H9 (cell line): ENCODE data around the gene EHD2. TPM values are rescaled to one million over a fixed set of nuclear protein-coding genes. Genes with fewer than 3 reads are reported as not detected.

Experiments used
- DNase-seq: peaks from one replicate; pipeline ENCODE4 v3.0.0-alpha.2; 2017
- H2AFZ ChIP-seq: one replicate; pipeline ENCODE4 v1.6.1; 2013; ENCODE audit warnings: mild to moderate bottlenecking, low read length, control low read depth, moderate library complexity
- H2AK5ac ChIP-seq: 2 replicates; pipeline ENCODE4 v1.6.1; 2013; ENCODE audit warnings: low read length, control low read depth, mixed read lengths; ENCODE audit not compliant: insufficient read length
- H2BK120ac ChIP-seq: one replicate; pipeline ENCODE4 v1.6.1; 2013; ENCODE audit warnings: low read depth, mild to moderate bottlenecking, low read length, control low read depth, inconsistent platforms; ENCODE audit not compliant: poor library complexity, severe bottlenecking
- H2BK12ac ChIP-seq: 2 replicates; pipeline ENCODE4 v1.6.1; 2013; ENCODE audit warnings: low read length, control low read depth, mixed read lengths, low read depth; ENCODE audit not compliant: insufficient read length
- H2BK15ac ChIP-seq: 2 replicates; pipeline ENCODE4 v1.6.1; 2013; ENCODE audit warnings: low read depth, low read length, control low read depth
- H2BK20ac ChIP-seq: one replicate; pipeline ENCODE4 v1.6.1; 2013; ENCODE audit warnings: low read depth, mild to moderate bottlenecking, low read length, control low read depth, inconsistent platforms; ENCODE audit not compliant: poor library complexity, severe bottlenecking
- H2BK5ac ChIP-seq: 2 replicates; pipeline ENCODE4 v1.6.1; 2013; ENCODE audit warnings: low read length, control low read depth, mixed read lengths; ENCODE audit not compliant: insufficient read length
- H3K14ac ChIP-seq: 2 replicates; pipeline ENCODE4 v1.6.1; 2013; ENCODE audit warnings: low read length, control low read depth; ENCODE audit not compliant: insufficient read depth
- H3K18ac ChIP-seq: 2 replicates; pipeline ENCODE4 v1.6.1; 2013; ENCODE audit warnings: low read depth, mild to moderate bottlenecking, mixed read lengths, low read length, control low read depth; ENCODE audit not compliant: insufficient read length
- H3K23ac ChIP-seq: 2 replicates; pipeline ENCODE4 v1.6.1; 2013; ENCODE audit warnings: low read length, control low read depth, mixed read lengths, low read depth; ENCODE audit not compliant: insufficient read length
- H3K23me2 ChIP-seq: 2 replicates; pipeline ENCODE4 v1.6.1; 2013; ENCODE audit warnings: low read depth, mild to moderate bottlenecking, mixed read lengths, low read length, control low read depth; ENCODE audit not compliant: insufficient read length, poor library complexity, severe bottlenecking
- H3K27ac ChIP-seq: 2 replicates; pipeline ENCODE4 v1.5.1; 2013; ENCODE audit warnings: low read length, control low read depth, mixed read lengths, low read depth; ENCODE audit not compliant: insufficient read length
- H3K27me3 ChIP-seq: 2 replicates; pipeline ENCODE4 v1.6.1; 2013; ENCODE audit warnings: low read length, control low read depth, inconsistent platforms; ENCODE audit not compliant: insufficient read depth
- H3K4ac ChIP-seq: 2 replicates; pipeline ENCODE4 v1.6.1; 2013; ENCODE audit warnings: low read depth, mild to moderate bottlenecking, control low read depth, inconsistent platforms, low read length, moderate library complexity
- H3K4me1 ChIP-seq: 2 replicates; pipeline ENCODE4 v1.6.1; 2013; ENCODE audit warnings: low read length, control low read depth, inconsistent platforms; ENCODE audit not compliant: insufficient read depth
- H3K4me2 ChIP-seq: 2 replicates; pipeline ENCODE4 v1.6.1; 2013; ENCODE audit warnings: low read length, control low read depth, mixed read lengths; ENCODE audit not compliant: insufficient read length, insufficient read depth
- H3K56ac ChIP-seq: 2 replicates; pipeline ENCODE4 v1.6.1; 2013; ENCODE audit warnings: low read depth, mild to moderate bottlenecking, mixed read lengths, low read length, control low read depth; ENCODE audit not compliant: insufficient read length
- H3K79me1 ChIP-seq: 2 replicates; pipeline ENCODE4 v1.6.1; 2013; ENCODE audit warnings: low read depth, mild to moderate bottlenecking, moderate library complexity, low read length, control low read depth, inconsistent platforms; ENCODE audit not compliant: insufficient read depth, poor library complexity, severe bottlenecking
- H3K79me2 ChIP-seq: 2 replicates; pipeline ENCODE4 v1.6.1; 2013; ENCODE audit warnings: low read length, control low read depth, inconsistent platforms; ENCODE audit not compliant: insufficient read depth
- H3K9ac ChIP-seq: 2 replicates; pipeline ENCODE4 v1.6.1; 2013; ENCODE audit warnings: low read length, control low read depth, mixed read lengths; ENCODE audit not compliant: insufficient read length; ENCODE audit errors: extremely low read depth
- H3K9me3 ChIP-seq: one replicate; pipeline ENCODE4 v1.6.1; 2013; ENCODE audit warnings: low read depth, low read length, inconsistent platforms; ENCODE audit not compliant: control insufficient read depth
- H3T11ph ChIP-seq: one replicate; pipeline ENCODE4 v1.6.1; 2013; ENCODE audit warnings: mild to moderate bottlenecking, low read length, control low read depth, inconsistent platforms
- H4K20me1 ChIP-seq: one replicate; pipeline ENCODE4 v1.6.1; 2013; ENCODE audit not compliant: control insufficient read depth, insufficient read length, insufficient read depth
- H4K5ac ChIP-seq: 2 replicates; pipeline ENCODE4 v1.6.1; 2013; ENCODE audit warnings: low read depth, mild to moderate bottlenecking, mixed read lengths, low read length, control low read depth; ENCODE audit not compliant: insufficient read length
- H4K8ac ChIP-seq: replicated peaks from 2 replicates; pipeline ENCODE4 v1.6.1; 2013; ENCODE audit warnings: low read length, control low read depth, mixed read lengths, low read depth; ENCODE audit not compliant: insufficient read length
- H4K91ac ChIP-seq: 2 replicates; pipeline ENCODE4 v1.6.1; 2013; ENCODE audit warnings: low read depth, mild to moderate bottlenecking, moderate library complexity, mixed read lengths, low read length, control low read depth; ENCODE audit not compliant: insufficient read length
- H3K27ac Mint-ChIP-seq, 3 experiments: 2 replicates in 2 of 3; 3 replicates in 1 of 3; pipeline ENCODE4 v1.8.0; 2020 to 2021; ENCODE audit warnings: mixed read lengths in 3 of 3, mild to moderate bottlenecking in 1 of 3, moderate library complexity in 1 of 3
- H3K27me3 Mint-ChIP-seq: 2 replicates; pipeline ENCODE4 v1.8.0; 2021; ENCODE audit warnings: low read depth, mild to moderate bottlenecking, moderate library complexity, mixed read lengths
- H3K36me3 Mint-ChIP-seq, 3 experiments: 2 replicates in 2 of 3; 3 replicates in 1 of 3; pipeline ENCODE4 v1.8.0; 2020 to 2021; ENCODE audit warnings: low read depth in 3 of 3, mixed read lengths in 3 of 3; ENCODE audit not compliant: insufficient read depth in 1 of 3
- H3K4me1 Mint-ChIP-seq, 2 experiments: 2 replicates each; pipeline ENCODE4 v1.8.0; 2020; ENCODE audit warnings: mixed read lengths in 2 of 2
- H3K4me3 Mint-ChIP-seq, 2 experiments: 2 replicates in 1 of 2; 3 replicates in 1 of 2; pipeline ENCODE4 v1.8.0; 2020 to 2021; ENCODE audit warnings: mild to moderate bottlenecking in 2 of 2, mixed read lengths in 2 of 2, moderate library complexity in 1 of 2
- H3K9me3 Mint-ChIP-seq, 2 experiments: 2 replicates in 1 of 2; 3 replicates in 1 of 2; pipeline ENCODE4 v1.8.0; 2020; ENCODE audit warnings: mild to moderate bottlenecking in 2 of 2, mixed read lengths in 2 of 2, moderate library complexity in 1 of 2
- WGBS: extraction: QIAGEN DNeasy Blood & Tissue Kit; methylation state at CpG from one replicate; pipeline ENCODE4 v1.1.7; 2013; ENCODE audit warnings: missing lambda C conversion rate, low lambda C conversion rate, mixed read lengths; ENCODE audit not compliant: insufficient read length; ENCODE audit errors: extremely low coverage; 5-methylcytosine and 5-hydroxymethylcytosine counted together
- total RNA-seq: library from RNA; stranded (reverse); gene quantifications from 2 replicates; pipeline ENCODE4 v1.2.1, GENCODE V29; 2021
- TF ChIP-seq, protein P1 (sequence below): fragments of 200-600 bp; sonication (generic); conservative IDR thresholded peaks from 3 replicates; pipeline ENCODE4 v1.8.0; 2021; ENCODE audit warnings: antibody characterized with exemption, mild to moderate bottlenecking

The EHD2 gene
- total RNA-seq, 1 experiment from 2014 or later: 19.7 TPM

DNA sequence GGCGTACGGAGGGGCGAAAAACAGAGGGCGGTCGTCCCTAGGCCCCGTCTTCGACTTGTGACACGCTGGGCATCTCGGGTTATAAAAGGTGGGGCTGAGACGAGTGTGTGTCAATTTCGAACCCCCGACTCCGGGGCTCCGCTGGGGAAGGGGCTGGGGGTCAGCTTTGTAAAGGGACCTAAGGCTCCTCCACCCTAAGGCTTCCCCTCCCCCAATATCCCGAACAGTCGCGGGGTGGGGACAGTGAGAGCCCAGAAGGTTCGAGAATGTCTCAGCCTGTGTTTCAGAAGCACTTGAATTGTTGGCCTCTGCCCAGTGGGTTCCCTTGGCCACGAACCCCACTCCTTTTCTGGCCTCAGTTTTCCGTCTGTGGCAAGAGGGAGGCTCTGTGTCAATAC is 65.7 kb downstream of the EHD2 start:
- H3K27me3 Mint-ChIP-seq: no peaks in the 10 kb centered on the region
- H3K27ac ChIP-seq: no peak overlapping the region
- H3K4me3 Mint-ChIP-seq: peak overlapping the region; percentile 92 to 97

More for the DNA sequence above, 65.7 kb downstream of the EHD2 start:
- no peak overlapping the region for H2BK120ac ChIP-seq
- H2BK15ac ChIP-seq: no peak overlapping the region
- H3K18ac ChIP-seq: peak overlapping the region; percentile 72
- no peak overlapping the region for H3K23ac ChIP-seq
- H3K27ac Mint-ChIP-seq: peak overlapping the region in 2 of 3 experiments; percentile 57 to 96; a peak in 3 of 7 replicates
- no peak overlapping the region for H4K91ac ChIP-seq
- H3T11ph ChIP-seq: no peak overlapping the region
- H3K36me3 Mint-ChIP-seq: peaks cover 27 to 40% (median 39%) of the 10 kb centered on the region in 3 experiments; a peak in 6 of 7 replicates
- H3K4ac ChIP-seq: no peak overlapping the region
- TF ChIP-seq, protein P1, sequence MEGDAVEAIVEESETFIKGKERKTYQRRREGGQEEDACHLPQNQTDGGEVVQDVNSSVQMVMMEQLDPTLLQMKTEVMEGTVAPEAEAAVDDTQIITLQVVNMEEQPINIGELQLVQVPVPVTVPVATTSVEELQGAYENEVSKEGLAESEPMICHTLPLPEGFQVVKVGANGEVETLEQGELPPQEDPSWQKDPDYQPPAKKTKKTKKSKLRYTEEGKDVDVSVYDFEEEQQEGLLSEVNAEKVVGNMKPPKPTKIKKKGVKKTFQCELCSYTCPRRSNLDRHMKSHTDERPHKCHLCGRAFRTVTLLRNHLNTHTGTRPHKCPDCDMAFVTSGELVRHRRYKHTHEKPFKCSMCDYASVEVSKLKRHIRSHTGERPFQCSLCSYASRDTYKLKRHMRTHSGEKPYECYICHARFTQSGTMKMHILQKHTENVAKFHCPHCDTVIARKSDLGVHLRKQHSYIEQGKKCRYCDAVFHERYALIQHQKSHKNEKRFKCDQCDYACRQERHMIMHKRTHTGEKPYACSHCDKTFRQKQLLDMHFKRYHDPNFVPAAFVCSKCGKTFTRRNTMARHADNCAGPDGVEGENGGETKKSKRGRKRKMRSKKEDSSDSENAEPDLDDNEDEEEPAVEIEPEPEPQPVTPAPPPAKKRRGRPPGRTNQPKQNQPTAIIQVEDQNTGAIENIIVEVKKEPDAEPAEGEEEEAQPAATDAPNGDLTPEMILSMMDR: no peak
- H4K8ac ChIP-seq: no peak overlapping the region
- H3K4me1 ChIP-seq: peaks cover 6% of the 10 kb centered on the region; the same call in 1 of the 2 replicates
- H3K9me3 ChIP-seq: no peaks in the 10 kb centered on the region
- H2BK20ac ChIP-seq: no peak overlapping the region
- no peak overlapping the region for H2BK12ac ChIP-seq
- peak overlapping the region; percentile 90 for H3K9ac ChIP-seq
- no CpG with 5 or more reads among the region's 20 CpGs for WGBS
- H3K56ac ChIP-seq: no peak overlapping the region
- no peaks in the 10 kb centered on the region for H3K27me3 ChIP-seq
- peaks cover 8% of the 10 kb centered on the region for H3K23me2 ChIP-seq
- H4K5ac ChIP-seq: no peak overlapping the region
- H2BK5ac ChIP-seq: no peak overlapping the region
- H3K79me2 ChIP-seq: peaks cover 8% of the 10 kb centered on the region; the same call in 1 of the 2 replicates
- peak overlapping the region; percentile 100 for H3K4me2 ChIP-seq
- peak overlapping the region; percentile 27 for H2AK5ac ChIP-seq
- H2AFZ ChIP-seq: no peak overlapping the region
- peaks cover 8% of the 10 kb centered on the region for H3K79me1 ChIP-seq
- DNase-seq: no peak
- peaks cover 5% of the 10 kb centered on the region for H4K20me1 ChIP-seq
- peak overlapping the region; percentile 100 for H3K14ac ChIP-seq
- H3K4me1 Mint-ChIP-seq: peaks cover 9 to 26% of the 10 kb centered on the region in 2 experiments
- H3K9me3 Mint-ChIP-seq: no peaks in the 10 kb centered on the region
